Measurements from ENCODE around the gene TMEM120B.

DNA sequence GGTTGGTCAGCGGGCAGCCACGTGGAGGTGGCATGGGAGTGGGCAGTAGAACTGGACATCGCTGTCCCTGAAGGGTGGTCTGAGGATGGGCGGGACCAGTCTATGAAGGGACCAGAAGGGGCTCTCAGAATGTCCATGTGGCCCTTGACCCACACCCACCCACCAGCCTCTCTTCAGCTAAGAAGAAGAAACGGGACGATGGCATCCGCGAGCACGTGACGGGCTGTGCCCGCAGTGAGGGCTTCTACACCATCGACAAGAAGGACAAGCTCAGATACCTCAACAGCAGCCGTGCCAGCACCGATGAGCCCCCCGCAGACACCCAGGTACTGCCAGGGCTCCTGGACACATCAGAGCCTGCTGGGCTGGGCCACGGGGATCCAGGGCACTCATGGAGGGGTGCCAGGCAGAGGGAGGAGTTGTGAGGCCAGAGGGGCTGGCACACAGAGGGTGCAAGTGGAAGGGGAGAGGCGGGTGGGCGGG is 112.5 kb downstream of the TMEM120B start:
- TF ChIP-seq POLR2A (IDR thresholded peaks at IDR 0.05) (no peak), CTCF (IDR thresholded peaks at IDR 0.05) (no peak)

Measured in lower leg skin (tissue), 3 donors.